Stimulated activated naive B cell treated with anti-CD40 and anti-IgM and Interleukin-4, amounts not matched to agents 10 μg/mL and 1 μg/mL and 100 μg/mL, for 72 hours (primary cell): ENCODE results near the gene ANKHD1.
"Not testable (repeated sequence)": the region's sequence is repeated elsewhere in the genome, so short reads cannot be mapped to it uniquely, and the experiment has no call there.

Source experiments
- ATAC-seq, 2 donors: fragments of 150-1000 bp; cut with Tn5 transposase; replicated peaks; 2 replicates each; pipeline ENCODE4 v1.10.0; 2021; ENCODE audit warnings: moderate library complexity in 1 of 2
- DNase-seq: peaks from one replicate; pipeline ENCODE4 v3.0.0; 2021
- H3K27ac Mint-ChIP-seq: one replicate; pipeline ENCODE4 v1.8.0; 2022; ENCODE audit warnings: mild to moderate bottlenecking, mixed read lengths
- H3K27me3 Mint-ChIP-seq, 2 donors: one replicate each; pipeline ENCODE4 v1.8.0; 2022; ENCODE audit warnings: mixed read lengths in 2 of 2
- H3K36me3 Mint-ChIP-seq, 2 donors: one replicate each; pipeline ENCODE4 v1.8.0; 2022; ENCODE audit warnings: mixed read lengths in 2 of 2, mild to moderate bottlenecking in 1 of 2
- H3K4me1 Mint-ChIP-seq, 2 donors: one replicate each; pipeline ENCODE4 v1.8.0; 2022; ENCODE audit warnings: mixed read lengths in 2 of 2, mild to moderate bottlenecking in 1 of 2
- H3K4me3 Mint-ChIP-seq, 2 donors: one replicate each; pipeline ENCODE4 v1.8.0; 2022; ENCODE audit warnings: mild to moderate bottlenecking in 2 of 2, mixed read lengths in 2 of 2, moderate library complexity in 1 of 2
- H3K9me3 Mint-ChIP-seq, 2 donors: one replicate each; pipeline ENCODE4 v1.8.0; 2022; ENCODE audit warnings: mixed read lengths in 2 of 2, mild to moderate bottlenecking in 1 of 2

The ANKHD1 gene

GRCh38 chr5:140398379-140398811, 3.2 kb upstream of the ANKHD1 start:
- Mint-ChIP-seq H3K36me3 (peaks cover 6 to 10% of the 10 kb centered on the region in 2 donors), H3K9me3 (no peaks in the 10 kb centered on the region), H3K27me3 (no peaks in the 10 kb centered on the region), H3K4me3 (no peak overlapping the region), H3K4me1 (peaks cover 6 to 21% of the 10 kb centered on the region in 2 donors), H3K27ac (no peak overlapping the region)
- no peak for ATAC-seq
- DNase-seq = no peak

- DNase-seq (no peak), ATAC-seq (peak; percentile 0 to 1)
- Mint-ChIP-seq H3K4me1 (peaks cover 14 to 37% of the 10 kb centered on the region in 2 donors), H3K9me3 (no peaks in the 10 kb centered on the region), H3K27me3 (no peaks in the 10 kb centered on the region), H3K36me3 (peaks cover 12 to 18% of the 10 kb centered on the region in 2 donors), H3K4me3 (no peak overlapping the region), H3K27ac (no peak overlapping the region)
These were observed 1.5 kb upstream of the ANKHD1 start for GRCh38 chr5:140399979-140400729.

GRCh38 chr5:140400730-140401361, 787 bp upstream of the ANKHD1 start:
- Mint-ChIP-seq H3K27ac (no peak overlapping the region), H3K4me1 (peaks cover 14 to 39% of the 10 kb centered on the region in 2 donors), H3K4me3 (no peak overlapping the region)

GRCh38 chr5:140402258-140403074, 833 bp downstream of the ANKHD1 start:
- Mint-ChIP-seq H3K36me3 (peaks cover 18 to 19% of the 10 kb centered on the region in 2 donors), H3K4me3 (no peak overlapping the region), H3K4me1 (peaks cover 14 to 39% of the 10 kb centered on the region in 2 donors), H3K9me3 (no peaks in the 10 kb centered on the region), H3K27me3 (no peaks in the 10 kb centered on the region), H3K27ac (peak overlapping the region; percentile 81)
- peak; percentile 1 to 2 for ATAC-seq
- DNase-seq = peak; percentile 42

More at GRCh38 chr5:140400730-140401361, 787 bp upstream of the ANKHD1 start:
- Mint-ChIP-seq H3K27me3 (no peaks in the 10 kb centered on the region), H3K9me3 (no peaks in the 10 kb centered on the region), H3K36me3 (peaks cover 14 to 18% of the 10 kb centered on the region in 2 donors)
- ATAC-seq = peak; percentile 77 to 79
- peak; percentile 90 for DNase-seq

- no peaks in the 10 kb centered on the region for H3K27me3 Mint-ChIP-seq
- ATAC-seq = no peak
- no peak for DNase-seq
- H3K4me1 Mint-ChIP-seq = peaks cover 16 to 40% of the 10 kb centered on the region in 2 donors
- peaks cover 18 to 19% of the 10 kb centered on the region in 2 donors for H3K36me3 Mint-ChIP-seq
- no peak overlapping the region for H3K27ac Mint-ChIP-seq
- peak overlapping the region in 1 of 2 donors; percentile 37 for H3K4me3 Mint-ChIP-seq
- H3K9me3 Mint-ChIP-seq = no peaks in the 10 kb centered on the region
These were observed 2.0 kb downstream of the ANKHD1 start for GRCh38 chr5:140403613-140404012.

DNA sequence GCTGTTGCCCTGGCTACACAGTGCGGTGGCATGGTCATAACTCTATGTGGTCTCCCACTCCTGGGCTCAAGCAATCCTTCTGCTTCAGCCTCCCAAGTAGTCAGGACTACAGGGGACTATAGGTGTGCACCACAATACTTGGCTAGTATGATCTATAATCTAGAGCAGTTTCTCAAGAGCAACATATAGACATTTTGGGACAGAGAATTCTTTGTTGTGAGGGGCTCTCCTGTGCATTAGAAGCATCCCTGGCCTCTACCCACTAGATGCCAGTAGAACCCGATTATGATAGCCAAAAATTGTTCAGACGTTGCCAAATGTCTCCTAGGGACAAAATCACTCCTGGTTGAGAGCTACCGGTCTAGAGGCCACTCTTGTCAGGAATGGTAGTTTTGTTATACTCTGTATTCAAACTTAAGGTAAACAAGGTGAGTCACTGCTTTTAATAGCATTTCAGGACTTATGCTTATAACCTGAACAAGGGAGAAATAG, 7.2 kb downstream of the ANKHD1 start:
- ATAC-seq = no peak
- no peak overlapping the region for H3K4me3 Mint-ChIP-seq
- no peak overlapping the region for H3K27ac Mint-ChIP-seq
- H3K36me3 Mint-ChIP-seq = peaks cover 5 to 25% of the 10 kb centered on the region in 2 donors
- DNase-seq = no peak
- H3K27me3 Mint-ChIP-seq = no peaks in the 10 kb centered on the region
- H3K9me3 Mint-ChIP-seq = no peaks in the 10 kb centered on the region
- H3K4me1 Mint-ChIP-seq = peaks cover 19 to 35% of the 10 kb centered on the region in 2 donors

DNA sequence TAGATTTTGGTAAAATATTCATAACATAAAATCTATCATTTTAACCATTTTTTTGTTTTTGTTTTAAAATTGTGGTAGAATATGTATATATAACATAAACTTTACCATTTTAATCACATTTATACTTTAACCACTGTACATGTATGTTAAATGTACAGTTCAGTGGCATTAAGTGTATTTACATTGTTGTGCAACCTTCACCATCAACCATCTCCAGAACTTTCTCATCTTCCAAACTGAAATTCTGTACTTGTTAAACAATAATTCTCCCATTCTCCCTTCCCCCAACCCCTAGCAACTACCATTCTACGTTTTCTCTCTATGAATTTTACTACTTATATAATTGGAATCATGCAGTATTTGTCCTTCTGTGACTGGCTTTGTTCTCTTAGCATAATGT, 11.6 kb downstream of the ANKHD1 start:
- no peaks in the 10 kb centered on the region for H3K27me3 Mint-ChIP-seq
- peaks cover 12 to 25% of the 10 kb centered on the region in 2 donors for H3K4me1 Mint-ChIP-seq
- H3K4me3 Mint-ChIP-seq = no peak overlapping the region
- peak overlapping the region; percentile 11 for H3K27ac Mint-ChIP-seq
- ATAC-seq = no peak
- DNase-seq = no peak
- peaks cover 4 to 21% of the 10 kb centered on the region in 2 donors for H3K36me3 Mint-ChIP-seq
- no peaks in the 10 kb centered on the region for H3K9me3 Mint-ChIP-seq

DNA sequence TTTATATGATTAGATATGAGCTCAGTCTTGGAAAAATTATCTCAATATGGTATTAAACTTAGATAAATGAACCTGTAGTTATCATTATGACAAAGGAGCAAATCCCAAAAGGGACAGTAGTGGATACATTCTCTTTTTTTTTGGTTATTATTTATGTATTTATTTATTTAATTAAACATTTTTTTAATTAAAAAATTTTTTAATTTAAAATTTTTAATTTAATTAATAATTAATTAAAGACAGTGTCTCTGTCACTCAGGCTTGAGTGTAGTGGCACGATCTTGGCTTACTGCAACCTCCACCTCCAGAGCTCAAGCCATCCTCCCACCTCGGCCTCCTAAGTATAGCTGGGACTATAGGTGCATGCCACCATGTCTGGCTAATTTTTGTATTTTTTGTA, 15.6 kb downstream of the ANKHD1 start:
- peaks cover 27 to 47% of the 10 kb centered on the region in 2 donors for H3K36me3 Mint-ChIP-seq
- H3K27ac Mint-ChIP-seq = no peak overlapping the region
- ATAC-seq = no peak
- H3K4me3 Mint-ChIP-seq = no peak overlapping the region
- H3K9me3 Mint-ChIP-seq = no peaks in the 10 kb centered on the region
- no peaks in the 10 kb centered on the region for H3K27me3 Mint-ChIP-seq
- DNase-seq = no peak
- peaks cover 25 to 43% of the 10 kb centered on the region in 2 donors for H3K4me1 Mint-ChIP-seq

DNA sequence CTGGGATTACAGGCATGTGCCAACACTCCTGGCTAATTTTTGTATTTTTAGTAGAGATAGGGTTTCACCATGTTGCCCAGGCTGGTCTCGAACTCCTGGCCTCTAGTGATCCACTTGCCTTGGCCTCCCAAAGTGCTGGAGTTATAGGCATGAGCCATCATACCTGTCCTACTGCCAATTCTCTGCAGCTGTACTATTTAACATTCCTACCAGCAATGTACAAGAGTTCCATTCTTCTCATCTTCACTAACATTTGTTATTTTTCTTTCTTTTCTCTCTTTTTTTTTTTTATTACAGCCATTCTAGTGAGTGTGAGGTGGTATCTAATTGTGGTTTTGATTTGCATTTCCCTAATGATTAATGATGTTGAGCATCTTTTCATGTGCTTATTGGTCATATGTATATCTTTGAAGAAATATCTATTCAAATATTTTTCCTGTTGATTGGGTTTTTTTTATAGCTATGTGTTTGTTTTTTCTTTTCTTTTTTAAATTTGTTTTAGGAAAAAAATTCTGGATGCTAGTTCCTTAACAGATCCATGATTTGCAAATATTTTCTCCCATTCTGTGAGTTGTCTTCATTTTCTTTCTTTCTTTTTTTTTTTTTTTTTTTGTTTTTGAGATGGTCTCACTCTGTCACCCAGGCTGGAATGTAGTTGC, 17.4 kb downstream of the ANKHD1 start:
- H3K36me3 Mint-ChIP-seq = peaks cover 27 to 45% of the 10 kb centered on the region in 2 donors
- H3K27ac Mint-ChIP-seq = no peak overlapping the region
- ATAC-seq (no peak), DNase-seq (no peak)
- no peaks in the 10 kb centered on the region for H3K27me3 Mint-ChIP-seq
- H3K4me3 Mint-ChIP-seq = no peak overlapping the region
- peaks cover 26 to 44% of the 10 kb centered on the region in 2 donors for H3K4me1 Mint-ChIP-seq
- no peaks in the 10 kb centered on the region for H3K9me3 Mint-ChIP-seq

GRCh38 chr5:140420226-140420570, 18.6 kb downstream of the ANKHD1 start:
- no peak overlapping the region for H3K27ac Mint-ChIP-seq

DNA sequence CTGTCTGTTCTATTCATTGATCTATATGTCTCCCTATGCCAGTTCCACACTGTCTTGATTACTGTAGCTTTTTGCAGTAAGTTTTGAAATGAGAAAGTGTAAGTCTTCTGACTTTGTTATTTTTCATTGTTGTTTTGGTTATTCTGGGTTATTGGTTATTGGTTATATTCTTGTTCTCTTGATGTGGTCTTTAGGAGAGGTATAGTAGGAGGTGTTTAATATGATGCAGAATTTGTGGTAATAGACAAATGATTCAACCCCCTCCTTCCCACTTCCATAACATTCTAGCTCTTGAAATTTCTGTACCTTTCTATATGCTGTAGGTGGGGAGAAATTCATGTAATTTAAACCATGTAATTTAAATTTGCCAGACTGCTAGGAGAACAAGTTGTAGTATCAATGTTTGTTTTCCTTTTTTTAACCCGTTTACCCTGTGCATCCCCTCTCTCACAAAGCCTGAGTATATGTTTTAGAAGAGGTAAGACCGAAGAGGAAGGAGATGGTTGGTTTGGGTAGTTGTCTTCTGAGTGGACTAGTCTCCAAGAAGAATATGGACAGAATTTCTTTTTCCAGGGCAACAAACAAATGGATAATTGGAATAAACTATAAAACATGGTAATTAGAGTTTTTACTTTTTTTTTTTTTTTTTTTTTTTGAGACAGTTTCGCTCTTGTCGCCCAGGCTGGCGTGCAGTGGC, 19.2 kb downstream of the ANKHD1 start:
- H3K4me3 Mint-ChIP-seq = no peak overlapping the region

More at GRCh38 chr5:140420226-140420570, 18.6 kb downstream of the ANKHD1 start:
- no peak for ATAC-seq
- Mint-ChIP-seq H3K9me3 (no peaks in the 10 kb centered on the region), H3K4me3 (no peak overlapping the region), H3K27me3 (no peaks in the 10 kb centered on the region), H3K36me3 (peaks cover 27 to 44% of the 10 kb centered on the region in 2 donors), H3K4me1 (peaks cover 26 to 45% of the 10 kb centered on the region in 2 donors)
- DNase-seq = no peak

DNA sequence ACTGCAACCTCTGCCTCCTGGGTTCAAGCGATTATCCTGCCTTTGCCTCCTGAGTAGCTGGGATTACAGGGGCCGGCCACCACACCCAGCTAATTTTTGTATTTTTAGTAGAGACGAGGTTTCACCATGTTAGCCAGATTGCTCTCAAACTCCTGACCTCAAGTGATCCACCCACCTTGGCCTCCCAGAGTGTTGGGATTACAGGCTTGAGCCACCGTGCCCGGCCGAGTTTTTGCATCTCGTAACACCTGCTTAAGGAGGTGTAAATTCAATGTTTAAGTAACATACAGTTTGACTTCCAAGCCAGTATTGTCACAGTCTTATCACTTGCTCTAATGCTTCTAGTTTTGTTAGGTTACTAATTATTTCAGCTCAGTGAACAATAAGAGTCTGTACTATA, 19.7 kb downstream of the ANKHD1 start:
- H3K36me3 Mint-ChIP-seq = peaks cover 27 to 39% of the 10 kb centered on the region in 2 donors
- H3K9me3 Mint-ChIP-seq, H3K4me3 Mint-ChIP-seq, H3K27me3 Mint-ChIP-seq, ATAC-seq, DNase-seq, H3K27ac Mint-ChIP-seq: not testable (repeated sequence)
- peaks cover 26 to 45% of the 10 kb centered on the region in 2 donors for H3K4me1 Mint-ChIP-seq

More for the DNA sequence above, 19.2 kb downstream of the ANKHD1 start:
- no peaks in the 10 kb centered on the region for H3K27me3 Mint-ChIP-seq
- ATAC-seq (no peak), DNase-seq (no peak)
- H3K4me1 Mint-ChIP-seq = peaks cover 26 to 45% of the 10 kb centered on the region in 2 donors
- no peaks in the 10 kb centered on the region for H3K9me3 Mint-ChIP-seq
- peaks cover 26 to 43% of the 10 kb centered on the region in 2 donors for H3K36me3 Mint-ChIP-seq
- no peak overlapping the region for H3K27ac Mint-ChIP-seq

- DNase-seq (no peak), ATAC-seq (no peak)
- peaks cover 26 to 34% of the 10 kb centered on the region in 2 donors for H3K36me3 Mint-ChIP-seq
- no peaks in the 10 kb centered on the region for H3K9me3 Mint-ChIP-seq
- no peak overlapping the region for H3K4me3 Mint-ChIP-seq
- H3K27ac Mint-ChIP-seq = no peak overlapping the region
- H3K27me3 Mint-ChIP-seq = no peaks in the 10 kb centered on the region
- peaks cover 24 to 38% of the 10 kb centered on the region in 2 donors for H3K4me1 Mint-ChIP-seq
These were observed 22.0 kb downstream of the ANKHD1 start for GRCh38 chr5:140423609-140424008.
